Stimulated activated CD8-positive, alpha-beta memory T cell treated with anti-CD3 and anti-CD28 coated beads, Interleukin-7, amount 100 ng/mL, for 4 hours (primary cell): ENCODE results near the gene LRRC8C.

Experiments used
- DNase-seq, 2 donors: peaks; one replicate each; pipeline ENCODE4 v3.0.0-alpha.2; 2020; ENCODE audit warnings: low read depth in 2 of 2

LRRC8C gene

DNA sequence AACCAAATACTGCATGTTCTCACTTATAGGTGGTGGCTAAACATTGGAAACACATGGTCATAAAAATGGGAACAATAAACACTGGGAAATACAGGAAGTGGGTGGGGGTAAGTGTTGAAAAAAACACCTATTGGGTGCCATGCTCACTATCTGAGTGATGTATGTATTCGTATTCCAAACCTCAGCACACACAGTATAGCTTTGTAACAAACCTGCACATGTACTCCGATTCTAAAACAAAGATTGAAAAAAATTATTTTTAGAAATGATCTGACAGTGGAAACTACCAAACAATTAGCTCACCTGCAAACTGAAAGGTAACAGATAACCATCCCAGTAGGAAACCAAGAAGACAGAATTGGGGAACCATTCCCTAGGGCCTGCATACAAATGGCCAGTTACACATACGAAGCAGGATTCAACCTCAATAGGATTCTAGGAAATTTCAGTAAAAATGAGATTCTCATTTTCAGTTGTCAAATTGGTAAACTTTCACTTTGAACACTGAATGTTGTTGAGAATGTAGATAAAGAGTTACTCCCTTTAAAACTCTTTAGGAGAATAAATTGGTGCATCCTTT, 99.8 kb downstream of the LRRC8C start:
- no peak for DNase-seq

DNA sequence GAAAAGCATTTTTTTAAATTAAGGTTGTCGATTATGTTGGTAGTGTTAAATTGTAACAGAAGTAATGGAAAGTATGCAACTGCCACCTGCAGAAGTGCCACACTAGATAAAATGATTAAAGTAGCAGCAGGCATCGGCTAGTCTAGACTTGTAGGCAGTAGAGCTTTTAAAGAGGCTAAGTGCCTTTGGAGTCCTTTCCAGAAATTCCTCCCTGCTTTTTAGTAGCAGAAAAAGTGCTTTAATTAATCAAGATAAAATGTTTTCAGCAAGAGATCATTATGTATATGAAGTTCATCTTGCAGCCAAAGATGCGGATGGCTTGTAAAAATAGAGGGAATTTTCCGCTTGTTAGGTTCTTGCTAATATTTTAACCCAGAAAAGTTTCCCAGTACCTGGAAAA, 100.8 kb downstream of the LRRC8C start:
- DNase-seq = no peak

DNA sequence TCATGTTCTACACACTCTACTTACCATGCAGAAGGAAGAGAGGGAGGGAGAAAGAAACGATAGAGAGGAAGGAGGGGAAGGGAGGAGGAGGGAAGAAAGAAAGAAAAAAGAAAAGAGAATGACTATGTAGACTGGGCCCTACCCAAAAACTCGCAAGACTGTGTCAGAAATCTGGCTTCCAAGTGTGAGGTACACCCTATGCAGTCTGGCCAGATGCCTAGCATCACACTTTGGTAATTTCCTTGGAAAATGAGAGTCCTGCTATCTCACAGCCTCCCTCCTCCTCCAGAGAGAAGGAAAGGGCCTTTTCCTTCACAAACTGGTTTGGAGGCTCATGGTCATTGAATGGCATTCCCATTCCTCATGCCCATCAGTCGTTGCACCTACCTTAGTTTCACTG, 101.5 kb downstream of the LRRC8C start:
- DNase-seq = no peak

GRCh38 chr1:89735479-89735878, 102.6 kb downstream of the LRRC8C start:
- DNase-seq = no peak

DNA sequence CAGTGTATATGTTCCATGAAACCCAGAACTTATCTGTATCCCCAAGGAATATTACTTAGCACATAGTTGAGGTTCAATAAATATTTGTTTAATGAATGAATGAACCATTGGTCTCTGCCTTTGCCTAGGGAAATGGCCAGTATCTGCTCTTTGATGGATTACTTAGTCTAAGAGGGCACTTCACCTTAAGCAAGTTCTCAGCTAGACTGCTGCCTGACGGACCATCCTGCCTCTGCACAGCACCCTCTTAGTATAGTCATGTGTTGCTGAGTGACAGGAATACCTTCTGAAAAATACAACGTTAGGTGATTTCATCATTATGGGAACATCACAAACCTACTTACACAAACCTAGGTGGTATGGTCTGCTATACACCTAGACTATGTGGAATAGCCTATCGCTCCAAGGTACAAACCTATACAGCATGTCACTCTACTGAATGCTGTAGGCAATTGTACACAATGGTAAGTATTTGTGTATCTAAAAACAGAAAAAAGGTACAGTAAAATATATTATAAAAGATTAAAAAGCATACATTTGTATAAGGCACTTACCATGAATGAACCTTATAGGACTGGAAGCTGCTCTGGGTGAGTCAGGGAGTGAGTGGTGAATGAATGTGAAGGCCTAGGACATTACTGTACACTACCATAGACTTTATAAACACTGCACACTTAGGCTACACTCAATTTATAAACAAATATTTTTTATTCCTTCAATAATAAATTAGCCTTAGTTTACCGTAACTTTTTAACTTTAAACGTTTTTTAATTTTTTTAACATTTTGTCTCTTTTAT, 104.2 kb downstream of the LRRC8C start:
- no peak for DNase-seq

DNA sequence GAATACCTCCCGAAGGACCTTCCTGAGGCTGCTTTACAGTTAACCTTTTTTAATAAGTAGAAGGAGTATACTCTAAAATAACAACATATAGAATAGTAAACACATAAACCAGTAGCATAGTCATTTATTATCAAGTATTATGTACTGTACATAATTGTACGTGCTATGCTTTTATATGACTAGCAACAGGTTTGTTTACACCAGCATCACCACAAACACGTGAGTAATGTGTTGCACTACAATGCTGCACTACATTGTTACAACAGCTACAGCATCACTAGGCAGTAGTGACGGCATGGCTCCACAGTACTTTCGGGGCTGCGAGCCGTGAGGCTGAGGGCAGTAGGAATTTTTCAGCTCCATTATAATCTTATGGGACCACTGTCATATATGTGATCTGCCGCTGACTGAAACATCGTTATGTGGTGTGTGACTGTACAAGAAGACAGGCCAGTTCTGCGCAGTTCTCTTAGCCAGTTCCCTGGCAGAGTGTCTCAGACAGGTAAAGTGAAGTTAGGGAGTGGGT, 105.1 kb downstream of the LRRC8C start:
- no peak for DNase-seq

DNA sequence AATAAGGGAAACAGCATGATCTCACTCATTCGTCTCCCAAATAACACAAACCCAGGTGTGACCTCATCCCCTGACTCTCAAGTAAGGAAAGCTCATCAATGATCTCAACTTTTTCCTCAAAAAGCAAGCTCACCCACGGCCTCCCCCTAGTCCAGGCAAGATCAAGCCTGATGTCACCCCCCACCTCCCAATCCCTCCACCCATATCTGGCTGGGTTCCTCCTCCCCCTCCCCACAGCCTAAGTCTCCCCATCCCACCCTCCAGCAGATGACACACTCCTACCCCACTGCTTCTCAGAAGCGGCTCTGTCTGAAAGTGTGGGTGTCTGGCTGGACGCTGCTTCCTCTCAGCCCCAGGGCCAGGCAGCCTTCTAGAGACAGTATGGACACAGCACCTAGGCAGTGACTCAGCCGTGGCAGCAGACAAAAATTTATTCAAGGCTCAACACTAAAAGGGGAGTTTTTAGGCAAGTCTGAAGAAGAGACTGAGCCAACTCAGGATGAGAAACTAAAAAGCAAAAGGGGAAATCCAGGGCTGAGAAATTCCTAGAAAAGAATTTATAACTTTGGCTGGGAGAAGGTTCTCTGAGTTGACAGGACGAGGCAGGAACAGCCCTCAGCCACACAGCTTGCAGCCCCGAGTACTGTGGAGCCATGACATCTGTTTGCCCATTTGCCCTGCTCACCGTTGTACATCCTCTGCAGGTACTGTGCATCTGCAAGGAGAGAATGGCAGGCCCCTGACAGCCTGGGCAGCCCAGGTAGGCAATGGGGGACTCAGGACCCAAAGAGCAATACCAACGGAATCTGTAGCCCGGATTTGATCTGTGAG, 106.3 kb downstream of the LRRC8C start:
- DNase-seq = peak; percentile 40 to 57

- DNase-seq = no peak
Measured at GRCh38 chr1:89739844-89740216, 106.9 kb downstream of the LRRC8C start.

DNA sequence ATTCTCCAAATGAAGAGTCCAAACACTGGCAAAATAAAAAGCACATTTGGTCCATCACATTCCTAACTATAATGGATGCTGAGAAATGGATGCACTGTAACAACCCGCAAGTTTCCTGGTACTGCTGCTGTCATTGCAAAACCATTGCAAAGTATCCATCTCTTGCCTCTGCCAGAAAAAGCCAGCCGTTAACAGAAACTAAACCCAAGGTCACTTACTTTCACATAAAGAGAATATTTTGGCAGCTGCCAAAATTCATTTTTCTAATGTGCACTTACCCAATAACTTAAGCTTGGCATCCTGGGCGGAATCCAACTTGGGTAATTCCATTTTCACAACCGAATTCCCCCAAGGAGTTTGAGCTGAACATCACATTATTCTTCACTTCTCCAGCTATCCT, 110.9 kb downstream of the LRRC8C start:
- DNase-seq = no peak

GRCh38 chr1:89746424-89747149, 113.7 kb downstream of the LRRC8C start:
- no peak for DNase-seq

GRCh38 chr1:89753761-89754160, 120.8 kb downstream of the LRRC8C start:
- no peak for DNase-seq

DNA sequence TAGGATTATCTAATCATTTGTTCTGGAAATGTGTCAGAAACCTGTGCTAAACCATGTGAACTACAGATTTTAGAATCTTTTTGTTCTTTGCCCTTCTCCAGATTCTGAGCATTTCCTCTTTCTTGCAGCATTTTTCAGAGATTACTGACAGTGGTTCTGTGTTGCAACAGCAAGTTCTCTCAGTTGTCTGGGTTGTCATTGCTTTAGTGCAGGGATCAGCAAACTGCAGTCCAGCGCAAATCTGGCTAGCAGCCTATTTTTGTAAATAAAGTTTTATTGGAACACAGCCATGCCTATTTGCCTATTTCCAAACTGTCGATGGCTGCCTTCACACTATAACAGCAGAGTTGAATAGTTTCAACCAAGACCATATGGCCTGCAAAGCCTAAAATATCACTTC, 121.6 kb downstream of the LRRC8C start:
- no peak for DNase-seq

DNA sequence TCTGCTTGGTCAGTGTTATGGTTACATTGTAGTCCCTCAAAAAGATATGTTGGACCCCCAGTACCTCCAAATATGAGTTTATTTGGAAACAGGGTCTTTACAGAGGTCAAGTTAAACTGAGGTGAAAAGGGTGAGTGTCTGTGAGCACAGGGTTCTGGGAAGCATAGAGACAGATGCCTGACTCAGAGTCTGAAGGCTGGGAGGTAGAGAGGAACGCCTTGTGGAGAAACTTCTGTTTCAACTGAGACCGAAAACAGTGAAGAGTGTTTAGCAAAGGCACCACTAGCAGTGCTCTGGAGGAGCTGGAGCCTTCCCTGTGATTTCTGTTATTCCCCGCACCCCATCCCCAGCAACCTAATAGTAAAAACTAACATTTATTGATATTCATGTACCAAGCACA, 122.7 kb downstream of the LRRC8C start:
- no peak for DNase-seq

DNA sequence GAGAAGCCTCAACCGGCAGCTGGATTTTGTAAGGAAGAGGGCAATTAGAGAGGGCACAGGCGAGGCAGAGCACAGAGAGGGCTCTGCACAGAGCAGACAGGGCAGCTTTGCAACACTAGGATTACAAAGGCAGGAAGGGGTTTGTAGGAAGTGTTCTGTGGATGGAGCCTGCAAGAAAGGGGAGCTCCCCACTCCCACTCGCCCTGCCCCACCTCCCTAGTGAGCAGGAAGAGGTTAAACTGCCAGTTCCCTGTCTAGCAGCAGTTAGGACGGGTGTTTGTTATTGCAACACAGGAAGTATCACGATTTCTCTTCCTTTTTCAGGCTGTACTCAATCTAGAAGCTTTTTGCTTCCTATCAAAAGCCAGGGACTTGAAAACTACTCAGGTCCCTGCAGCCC, 124.6 kb downstream of the LRRC8C start:
- DNase-seq = no peak

- no peak for DNase-seq
Measured at GRCh38 chr1:89758156-89758555, 125.2 kb downstream of the LRRC8C start.

- no peak for DNase-seq
Measured at GRCh38 chr1:89759036-89759435, 126.1 kb downstream of the LRRC8C start.

DNA sequence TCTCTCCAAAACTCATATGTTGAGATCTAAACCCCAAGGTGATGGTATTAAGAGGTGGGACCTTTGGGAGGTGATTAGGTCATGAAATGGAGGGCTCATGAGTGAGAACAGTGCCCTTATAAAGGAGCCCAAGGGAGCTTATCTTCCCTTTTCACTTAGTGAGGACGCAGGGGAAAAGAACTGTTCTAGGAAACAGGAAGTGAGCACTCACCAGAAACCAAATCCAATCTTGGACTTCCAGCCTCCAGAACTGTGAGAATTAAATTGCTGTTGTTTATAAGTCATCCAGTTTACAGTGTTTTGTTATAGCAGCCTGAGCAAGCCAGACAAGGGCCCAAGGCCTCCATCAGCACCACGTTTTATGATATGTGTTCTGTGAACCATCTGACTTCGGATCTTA, 127.6 kb downstream of the LRRC8C start:
- no peak for DNase-seq

GRCh38 chr1:89761338-89761737, 128.4 kb downstream of the LRRC8C start:
- DNase-seq = no peak

DNA sequence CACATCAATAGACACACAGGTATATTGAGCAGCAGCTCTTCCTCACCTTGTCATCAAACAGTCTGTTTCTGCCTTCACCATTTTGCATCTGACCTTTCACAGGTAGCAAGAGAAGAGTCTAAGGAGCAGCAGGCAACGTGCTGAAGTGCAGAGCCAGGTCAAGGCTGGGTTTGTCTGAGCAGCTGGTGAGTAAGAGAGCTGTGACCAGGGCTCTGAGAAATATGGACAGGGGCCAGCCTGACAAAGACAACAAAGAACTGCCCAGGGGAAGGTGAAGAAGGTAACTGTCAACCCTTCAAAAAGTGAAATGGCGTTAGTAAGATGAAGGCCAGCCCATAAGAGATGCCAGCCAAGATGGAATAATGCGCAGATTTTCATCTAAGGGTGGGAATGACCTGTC, 129.0 kb downstream of the LRRC8C start:
- no peak for DNase-seq

GRCh38 chr1:89762386-89762778, 129.5 kb downstream of the LRRC8C start:
- no peak for DNase-seq

GRCh38 chr1:89762779-89763648, 130.1 kb downstream of the LRRC8C start:
- peak; percentile 74 for DNase-seq
